SU-DHL-6 (cell line): ENCODE results near the gene ATF3.

Source experiments
- EZH2phosphoT487 ChIP-seq: fragments of 200-600 bp; sonication (generic), shearing (Covaris generic); conservative IDR thresholded peaks from 2 replicates; pipeline ENCODE4 v1.6.1; 2018; ENCODE audit warnings: mild to moderate bottlenecking, antibody characterized with exemption, low read length, moderate library complexity, mixed read lengths
- TF ChIP-seq, protein P1 (sequence below): fragments of 200-600 bp; sonication (generic); IDR thresholded peaks from one replicate; pipeline ENCODE4 v1.5.1; 2017; ENCODE audit warnings: antibody characterized with exemption, mild to moderate bottlenecking, low read length, moderate library complexity; ENCODE audit not compliant: insufficient read depth, poor library complexity, severe bottlenecking

DNA sequence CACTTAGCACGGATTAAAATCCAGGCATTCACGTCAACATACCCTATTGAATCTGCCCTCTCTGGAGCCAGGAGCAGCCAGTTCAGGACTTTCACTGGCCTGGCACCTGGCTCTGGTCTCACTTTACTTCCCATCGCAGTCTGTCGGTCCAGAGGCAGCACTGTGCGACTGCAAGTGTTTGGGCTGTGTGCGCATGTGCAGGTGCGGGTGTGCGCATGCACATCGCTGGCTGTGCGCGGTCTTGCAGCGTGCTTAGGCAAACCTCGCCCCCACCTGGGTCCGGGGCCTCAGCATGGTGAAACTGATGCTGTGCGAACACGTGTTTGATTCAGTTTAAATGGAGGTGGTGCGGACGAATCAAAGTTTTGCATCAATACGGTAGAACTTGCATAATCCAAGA is 38.0 kb downstream of the ATF3 start:
- TF ChIP-seq, protein P1, sequence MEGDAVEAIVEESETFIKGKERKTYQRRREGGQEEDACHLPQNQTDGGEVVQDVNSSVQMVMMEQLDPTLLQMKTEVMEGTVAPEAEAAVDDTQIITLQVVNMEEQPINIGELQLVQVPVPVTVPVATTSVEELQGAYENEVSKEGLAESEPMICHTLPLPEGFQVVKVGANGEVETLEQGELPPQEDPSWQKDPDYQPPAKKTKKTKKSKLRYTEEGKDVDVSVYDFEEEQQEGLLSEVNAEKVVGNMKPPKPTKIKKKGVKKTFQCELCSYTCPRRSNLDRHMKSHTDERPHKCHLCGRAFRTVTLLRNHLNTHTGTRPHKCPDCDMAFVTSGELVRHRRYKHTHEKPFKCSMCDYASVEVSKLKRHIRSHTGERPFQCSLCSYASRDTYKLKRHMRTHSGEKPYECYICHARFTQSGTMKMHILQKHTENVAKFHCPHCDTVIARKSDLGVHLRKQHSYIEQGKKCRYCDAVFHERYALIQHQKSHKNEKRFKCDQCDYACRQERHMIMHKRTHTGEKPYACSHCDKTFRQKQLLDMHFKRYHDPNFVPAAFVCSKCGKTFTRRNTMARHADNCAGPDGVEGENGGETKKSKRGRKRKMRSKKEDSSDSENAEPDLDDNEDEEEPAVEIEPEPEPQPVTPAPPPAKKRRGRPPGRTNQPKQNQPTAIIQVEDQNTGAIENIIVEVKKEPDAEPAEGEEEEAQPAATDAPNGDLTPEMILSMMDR: no peak
- no peak for TF ChIP-seq EZH2phosphoT487
